ENCODE data around the gene MAP2K7.

The MAP2K7 gene

DNA sequence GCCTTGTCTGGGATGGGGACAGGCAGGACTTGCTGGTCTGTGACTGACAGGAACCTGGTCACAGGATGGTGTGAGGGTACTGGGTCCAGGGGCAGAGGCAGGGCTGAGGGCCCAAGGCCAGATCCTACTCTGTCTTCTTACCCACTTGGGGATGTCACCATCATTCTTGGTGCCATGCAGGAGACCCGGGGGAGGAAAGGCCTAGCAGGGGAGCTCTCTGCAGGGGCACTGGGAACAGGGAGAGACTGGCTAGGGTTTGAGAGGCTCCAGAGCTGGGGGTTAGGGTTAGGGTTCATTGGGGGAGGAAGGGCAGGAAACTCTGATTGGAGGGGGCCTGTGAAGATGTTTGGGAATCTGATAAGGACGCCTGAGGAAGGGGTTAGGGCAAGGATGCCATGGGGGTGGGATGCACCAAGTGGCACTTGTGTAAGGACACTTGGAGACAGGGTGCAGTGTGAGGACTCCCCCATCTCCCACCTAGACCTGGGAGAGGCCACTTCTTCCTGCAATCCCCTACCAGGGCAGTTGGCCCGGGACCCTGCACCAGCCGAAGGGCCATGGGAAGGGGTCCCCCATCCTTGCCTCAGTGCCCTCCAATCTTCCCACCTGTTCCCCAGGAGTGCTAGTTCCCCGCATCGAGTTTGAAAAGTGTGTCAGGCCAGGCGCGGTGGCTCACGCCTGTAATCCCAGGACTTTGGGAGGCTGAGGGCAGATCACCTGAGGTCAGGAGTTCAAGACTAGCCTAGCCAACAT, 36.4 kb upstream of the MAP2K7 start:
- no peak for DNase-seq

DNA sequence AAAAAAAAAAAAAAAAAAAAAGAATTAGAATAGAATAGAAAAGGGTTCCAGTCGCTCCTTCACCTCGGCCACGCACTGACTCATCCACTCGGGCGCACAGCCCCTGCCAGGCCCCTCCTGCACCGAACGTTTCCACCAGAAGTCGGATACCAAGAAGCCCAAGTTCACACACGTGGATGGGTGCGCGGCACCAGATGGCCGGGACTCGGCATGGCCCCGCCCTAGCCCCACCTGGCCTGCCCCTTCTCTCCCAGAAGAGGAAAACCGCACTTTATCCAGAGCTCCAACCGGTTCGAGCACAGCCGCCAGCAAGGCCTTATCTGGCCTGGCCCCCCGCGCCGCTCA, 35.4 kb upstream of the MAP2K7 start:
- DNase-seq: no peak

- DNase-seq: peak; percentile 81
Observed at GRCh38 chr19:7868671-7869452, 34.8 kb upstream of the MAP2K7 start.

- DNase-seq: peak; percentile 74 to 78
Observed at GRCh38 chr19:7869453-7869909, 34.2 kb upstream of the MAP2K7 start.

GRCh38 chr19:7869910-7870511, 33.7 kb upstream of the MAP2K7 start:
- peak; percentile 51 to 56 for DNase-seq

GRCh38 chr19:7870571-7871436, 32.9 kb upstream of the MAP2K7 start:
- peak; percentile 60 to 68 for DNase-seq

GRCh38 chr19:7871437-7872305, 32.0 kb upstream of the MAP2K7 start:
- peak; percentile 87 for DNase-seq

DNA sequence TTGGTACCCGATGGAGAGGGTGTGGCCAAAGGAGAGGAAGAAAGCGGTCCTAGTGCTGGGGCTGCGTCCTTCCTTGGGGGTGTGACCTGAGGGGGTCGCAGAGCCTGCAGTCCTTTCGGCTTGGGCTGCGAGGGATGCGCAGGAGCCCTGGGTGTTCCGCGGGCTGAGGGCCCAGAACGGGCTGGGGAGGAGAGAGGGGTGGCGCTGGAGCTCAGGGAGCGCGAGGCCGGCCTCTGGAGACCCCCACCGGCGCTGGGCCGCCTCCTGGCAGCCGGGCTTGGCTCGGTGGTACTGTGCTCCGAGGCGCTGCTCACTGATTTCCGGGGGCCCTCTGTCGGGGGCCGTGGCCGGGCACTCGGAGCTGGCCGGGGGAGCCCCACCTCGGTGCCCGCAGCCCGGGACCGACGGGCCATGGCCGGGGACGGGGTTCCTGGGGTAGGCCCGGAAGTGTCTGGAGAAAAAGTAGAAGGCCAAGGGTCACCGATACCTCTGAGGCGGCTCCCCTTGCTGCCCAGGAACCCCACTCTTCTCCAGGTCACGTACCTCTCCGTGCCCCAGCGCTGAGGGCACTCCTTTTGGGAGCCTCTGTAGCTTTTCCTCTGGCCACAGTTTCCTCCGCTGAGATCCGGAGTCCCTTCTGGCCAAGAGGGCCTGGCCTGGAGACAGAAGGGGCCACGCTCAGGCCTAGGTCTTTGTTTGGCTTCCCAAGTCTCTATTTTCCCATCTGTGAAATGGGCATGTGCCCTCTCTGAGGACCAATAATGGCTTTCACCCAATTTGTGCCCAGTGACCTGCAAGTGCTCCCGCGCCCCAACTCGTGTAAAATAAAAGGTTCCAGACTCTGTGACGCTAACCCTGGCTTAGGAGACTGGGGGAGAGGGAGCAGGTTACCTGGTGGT, 31.1 kb upstream of the MAP2K7 start:
- no peak for DNase-seq

GRCh38 chr19:7873304-7874075, 30.2 kb upstream of the MAP2K7 start:
- DNase-seq: no peak

DNA sequence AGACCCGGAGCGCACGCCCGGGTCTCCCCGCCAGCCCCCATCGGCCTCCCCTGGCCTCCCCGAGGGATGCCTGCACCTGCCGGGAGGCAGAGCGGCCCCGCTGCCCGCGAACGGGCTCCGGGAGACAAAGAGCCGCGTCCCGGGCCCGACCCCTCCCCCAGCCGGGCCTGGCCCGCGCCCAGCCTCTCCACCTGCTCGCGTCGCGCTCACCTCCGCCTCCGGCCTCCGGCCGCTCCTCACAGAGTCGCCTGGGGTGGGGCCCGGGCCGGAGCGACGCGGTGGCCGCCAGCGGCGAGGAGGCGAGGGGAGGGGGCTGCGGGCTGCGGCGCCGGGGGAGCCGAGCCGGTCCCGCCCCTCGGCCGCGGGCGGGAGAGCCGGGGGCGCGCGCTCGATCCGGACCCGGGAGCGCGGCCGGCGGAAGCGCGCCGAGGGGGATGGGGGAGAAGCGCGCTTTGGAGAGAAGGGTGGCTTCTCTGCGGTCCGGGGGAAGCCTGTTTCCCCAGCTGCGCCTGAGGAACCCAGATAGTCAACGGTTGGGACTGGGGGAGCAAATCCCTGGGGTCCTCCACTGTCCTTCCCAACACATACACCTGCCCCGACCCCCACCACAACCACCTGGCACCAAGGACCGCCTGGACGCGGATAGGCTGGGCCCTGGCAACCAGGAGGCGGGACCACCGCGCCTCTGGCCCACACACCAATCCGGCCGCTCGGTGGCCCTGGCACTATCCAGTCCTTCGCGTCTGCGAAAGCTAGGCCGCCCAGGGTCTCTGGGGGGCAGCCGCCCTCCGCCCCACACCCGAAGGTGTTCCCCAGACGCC, 29.4 kb upstream of the MAP2K7 start, which contains the start of gene PRR36:
Gene PRR36 (minus strand): TSS at position 315 of the 821 bp plus-strand sequence. CDS start 701 bp downstream, outside the sequence.
- peak in 1 of 2 experiments; percentile 28 for DNase-seq

DNA sequence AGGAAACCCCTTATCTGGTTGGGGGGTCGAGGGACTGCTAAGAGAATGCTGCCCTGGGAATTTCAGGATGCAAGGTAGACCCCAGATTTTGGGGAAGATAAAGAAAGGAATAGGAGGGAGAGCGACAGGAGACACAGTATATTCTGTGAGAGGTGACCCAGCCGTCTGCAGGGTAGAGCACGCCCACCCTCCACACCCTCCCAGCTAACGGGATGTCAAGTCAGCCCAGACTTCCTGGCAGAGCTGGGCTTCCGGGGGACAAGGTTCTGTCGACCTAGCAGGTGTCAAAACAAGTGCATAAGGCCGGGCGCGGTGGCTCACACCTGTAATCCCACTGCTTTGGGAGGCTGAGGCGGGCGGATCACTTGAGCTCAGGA, 28.8 kb upstream of the MAP2K7 start:
- no peak for DNase-seq

- no peak for DNase-seq
Observed at GRCh38 chr19:7877249-7877836, 26.3 kb upstream of the MAP2K7 start.

DNA sequence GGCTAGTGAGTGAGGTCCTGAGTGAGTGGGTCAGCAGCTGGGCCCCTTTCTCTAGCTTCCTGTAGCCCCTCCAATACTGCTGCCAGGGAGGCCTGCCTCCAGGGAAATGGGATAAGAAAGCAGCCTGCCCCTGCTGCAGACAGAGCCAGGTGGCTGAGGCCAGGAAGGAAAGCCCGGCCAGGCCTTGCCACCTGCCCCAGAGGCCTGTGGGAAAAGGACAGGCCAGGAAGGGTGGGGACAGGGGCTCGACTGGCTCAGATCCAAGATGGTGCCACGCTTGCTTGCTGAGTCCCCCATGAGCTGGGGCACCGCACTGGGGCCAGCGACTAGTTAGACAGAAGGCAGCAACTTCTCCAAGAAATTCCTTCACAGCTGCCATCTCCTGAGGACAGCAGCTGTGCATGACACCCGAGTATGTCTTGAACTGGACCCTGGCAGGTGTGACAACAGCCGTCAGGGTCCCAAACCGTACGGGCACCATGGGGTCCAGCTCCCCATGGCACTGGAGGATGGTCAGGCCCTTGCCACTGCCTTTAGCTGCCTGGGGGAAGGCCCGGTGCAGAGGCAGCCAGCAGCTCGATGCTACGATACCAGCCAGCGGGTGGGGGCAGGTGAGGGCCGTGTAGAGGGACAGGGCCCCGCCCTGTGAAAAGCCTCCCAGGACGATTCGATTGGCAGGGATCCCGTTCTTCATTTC, 24.4 kb upstream of the MAP2K7 start:
- no peak for DNase-seq

DNA sequence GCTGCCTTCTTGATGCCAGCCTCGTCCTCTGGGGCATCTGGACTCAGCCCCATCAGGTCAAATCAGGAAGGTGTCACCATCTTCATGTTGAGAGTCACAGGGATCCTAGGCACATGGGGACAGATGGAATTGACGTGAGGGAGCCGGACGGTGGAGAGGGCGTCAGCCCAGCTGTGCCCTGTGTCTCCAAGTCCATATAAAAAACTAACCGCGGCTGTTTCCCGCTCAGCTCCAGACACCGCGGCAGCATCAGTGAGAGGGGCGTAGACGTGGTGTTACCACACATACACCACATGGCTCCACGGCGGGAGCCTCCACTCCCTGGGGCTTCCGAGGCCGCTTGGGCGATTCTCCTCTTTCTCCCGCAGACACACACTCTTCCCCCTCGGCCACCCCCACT, 23.8 kb upstream of the MAP2K7 start:
- DNase-seq: no peak

- DNase-seq: no peak
Observed at GRCh38 chr19:7881910-7882309, 21.8 kb upstream of the MAP2K7 start.

DNA sequence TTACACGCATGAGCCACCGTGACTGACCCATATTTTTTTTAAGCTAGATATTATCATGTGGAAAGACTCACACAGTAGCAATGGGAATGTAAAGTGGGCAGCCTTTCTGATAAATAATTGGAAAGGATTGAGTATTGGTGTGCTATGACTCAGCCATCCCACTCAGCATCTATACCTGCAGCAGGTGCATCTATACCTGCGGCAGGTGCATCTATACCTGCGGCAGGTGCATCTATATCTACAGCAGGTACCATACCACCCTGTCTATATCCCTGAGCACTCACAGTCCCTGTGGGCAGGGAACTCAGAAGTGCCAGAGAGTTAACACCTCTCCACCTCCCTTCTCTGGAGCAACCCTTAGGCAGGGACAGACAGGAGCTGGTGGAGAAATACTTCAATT, 20.6 kb upstream of the MAP2K7 start:
- DNase-seq: no peak

- DNase-seq: no peak
Observed at GRCh38 chr19:7883796-7884570, 19.7 kb upstream of the MAP2K7 start.

Measured in activated CD4-positive, alpha-beta T cell treated with anti-CD3 and anti-CD28 coated beads, Interleukin-2, amount 50 U/mL, for 48 hours (primary cell).